SK-MEL-5 (cell line): ENCODE data around the gene TCL1B. TPM values are rescaled to one million over a fixed set of nuclear protein-coding genes. Genes with fewer than 3 reads are reported as not detected.

ENCODE experiments used
- DNase-seq: peaks from one replicate; pipeline ENCODE4 v3.0.0-alpha.2; 2016; ENCODE audit warnings: low read depth, low spot score
- in situ Hi-C: cut with HindIII; loops from 2 replicates; pipeline ENCODE4 v1.10.0; 2016; ENCODE audit warnings: low sequenced_read_pairs, high pct_unique_total_duplicates, low pct_unique_long_range_greater_than_20kb
- polyA plus RNA-seq, 2 experiments: library from polyadenylated mRNA; depleted of rRNA; stranded (reverse); fragments of >200 nt; gene quantifications; 2 replicates each; pipeline ENCODE4 v1.2.3, GENCODE V29; 2015
- total RNA-seq: library from RNA; depleted of rRNA; stranded (reverse); fragments of >200 nt; shearing (Covaris generic); gene quantifications from 2 replicates; pipeline ENCODE4 v1.2.3, GENCODE V29; 2014; rRNA removed

TCL1B gene, protein sequence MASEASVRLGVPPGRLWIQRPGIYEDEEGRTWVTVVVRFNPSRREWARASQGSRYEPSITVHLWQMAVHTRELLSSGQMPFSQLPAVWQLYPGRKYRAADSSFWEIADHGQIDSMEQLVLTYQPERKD
- total RNA-seq: not detected in 2 replicates
- polyA plus RNA-seq (2015; cell fraction: cytosol; rRNA removed): 0.10 TPM in 1 of 2 replicates, not detected in the other
- polyA plus RNA-seq (2015; cell fraction: nucleus; rRNA removed): not detected in 2 replicates

DNA sequence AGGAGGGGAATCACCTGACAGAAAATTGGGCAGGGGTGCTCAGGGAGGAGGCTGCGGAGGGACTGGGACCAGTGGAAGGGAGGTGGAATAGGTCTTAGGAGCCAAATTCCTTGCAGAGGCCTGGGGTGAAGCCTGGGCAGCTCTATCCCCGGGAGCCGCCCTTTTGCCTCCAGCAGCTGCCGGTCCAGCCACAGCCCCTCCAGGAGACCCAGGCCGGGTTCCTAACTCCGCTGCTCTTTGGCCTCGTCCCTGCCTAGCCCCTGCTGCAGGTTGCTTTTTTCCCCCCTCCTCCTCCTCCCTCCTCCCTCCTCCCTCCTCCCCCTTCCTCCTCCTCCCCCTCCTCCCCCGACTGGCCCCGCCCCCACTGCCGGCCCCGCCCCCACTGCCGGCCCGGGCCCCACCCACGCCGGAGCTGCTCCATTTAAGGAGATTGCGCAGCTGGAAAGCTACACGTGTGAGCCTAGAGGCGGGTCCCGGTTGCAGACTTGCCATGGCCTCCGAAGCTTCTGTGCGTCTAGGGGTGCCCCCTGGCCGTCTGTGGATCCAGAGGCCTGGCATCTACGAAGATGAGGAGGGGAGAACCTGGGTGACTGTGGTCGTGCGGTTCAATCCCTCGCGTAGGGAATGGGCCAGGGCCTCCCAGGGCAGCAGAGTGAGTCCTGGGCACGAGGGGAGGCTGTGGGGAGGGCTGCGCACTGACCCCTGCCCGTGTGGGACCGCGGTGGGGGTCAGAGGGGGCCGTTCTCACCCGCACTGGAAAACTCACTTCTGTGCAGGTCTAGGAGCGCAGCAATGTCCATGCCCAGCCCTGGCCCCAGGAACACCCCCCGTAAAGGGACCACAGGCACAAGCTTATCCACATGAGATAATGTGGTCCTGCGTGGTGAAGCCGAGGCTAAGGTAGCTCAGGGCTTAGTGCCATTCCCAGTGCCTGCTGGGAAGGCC is at the start of gene TCL1B:
Gene TCL1B, plus strand, starts transcription at position 449 of the 945 bp plus-strand sequence. Its CDS starts 42 bp downstream, at position 491.
- in situ Hi-C loops: no loop called here
- DNase-seq: no peak

DNA sequence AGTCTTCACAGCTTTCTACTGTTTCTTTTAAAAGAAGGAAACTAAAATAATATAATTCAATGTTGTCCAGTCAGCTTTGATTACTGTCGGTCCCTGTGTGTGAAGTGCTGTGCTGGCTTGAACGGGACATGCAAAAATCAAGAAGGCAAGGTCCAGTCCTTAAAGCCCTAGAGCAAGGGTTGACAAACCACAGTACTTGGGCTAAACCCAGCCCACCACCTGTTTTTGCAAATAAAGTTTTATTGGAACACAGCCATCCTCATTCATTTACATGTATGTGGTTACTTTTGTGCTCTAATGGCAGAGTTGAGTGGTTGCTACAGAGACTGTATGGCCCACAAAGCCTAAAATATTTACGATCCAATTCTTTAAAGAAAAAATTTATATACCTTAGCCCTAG is 41.2 kb upstream of the TCL1B start:
- no peak for DNase-seq
- in situ Hi-C loops: no loop called here

DNA sequence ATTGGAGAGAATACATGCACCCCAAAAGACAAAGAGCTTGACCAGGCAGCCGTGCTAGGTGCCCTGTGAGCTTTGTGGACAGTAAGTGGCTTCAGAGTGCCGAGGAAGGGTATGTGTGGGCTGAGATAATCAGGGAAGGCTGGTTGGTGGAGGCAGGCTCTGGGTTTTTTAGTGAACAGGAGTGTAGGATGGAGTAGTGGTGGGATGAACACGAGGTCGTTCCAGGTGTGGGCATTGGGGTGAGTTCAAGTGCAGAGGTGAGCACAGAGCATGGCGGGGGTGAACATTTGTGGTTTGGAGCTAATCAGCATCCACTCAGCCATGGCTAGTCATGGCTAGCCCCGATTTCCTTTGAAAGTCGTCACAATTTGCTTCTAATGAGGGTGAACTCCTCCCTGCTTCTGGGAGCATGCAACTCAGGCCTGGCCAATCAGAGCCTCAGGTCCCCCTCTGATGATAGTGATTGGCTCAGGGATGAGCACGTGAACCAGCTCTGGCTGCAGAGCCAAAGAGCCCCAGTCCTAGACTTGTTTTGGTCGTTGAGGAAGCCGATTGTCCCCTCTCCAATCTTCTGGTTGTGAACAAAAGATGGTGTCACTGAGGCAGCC is 40.7 kb upstream of the TCL1B start:
- in situ Hi-C loops: no loop called here
- DNase-seq: no peak

DNA sequence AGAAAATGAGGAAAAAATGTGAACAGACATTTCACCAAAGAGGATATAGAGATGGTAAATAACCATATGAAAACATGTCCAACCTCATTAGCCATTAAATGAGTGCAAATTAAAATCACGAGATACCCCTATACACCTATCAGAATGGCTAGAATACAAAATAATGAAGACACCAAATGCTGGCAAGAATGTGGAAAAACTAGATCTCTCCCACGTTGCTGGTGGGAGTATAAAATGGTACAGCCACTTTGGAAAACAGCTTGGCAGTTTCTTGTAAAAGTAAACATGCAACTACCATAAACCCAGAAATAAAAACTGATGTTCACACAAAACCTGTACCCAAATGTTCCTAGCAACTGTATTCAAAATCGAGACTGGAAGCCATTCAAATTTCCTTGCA is 38.3 kb upstream of the TCL1B start:
- in situ Hi-C loops: no loop called here
- no peak for DNase-seq

DNA sequence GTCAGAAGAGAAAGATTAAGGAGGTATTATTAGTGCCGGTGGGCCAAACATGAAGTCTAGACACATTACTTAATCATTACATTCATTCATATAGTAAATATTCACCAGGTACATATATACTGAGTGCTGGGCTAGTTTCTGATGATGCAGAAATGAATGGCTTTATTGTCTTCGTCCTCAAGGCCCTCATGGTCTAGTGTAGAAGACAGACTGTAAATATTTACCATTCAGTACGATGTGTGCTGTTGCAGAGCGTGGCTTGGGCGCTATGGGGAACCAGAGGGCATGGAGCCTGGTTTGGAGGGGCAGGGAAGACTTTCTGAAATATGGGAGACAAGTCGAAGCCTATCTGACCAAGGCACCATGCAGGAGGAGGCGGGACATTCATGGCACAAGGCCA is 37.0 kb upstream of the TCL1B start:
- no peak for DNase-seq
- in situ Hi-C loops: no loop called here

DNA sequence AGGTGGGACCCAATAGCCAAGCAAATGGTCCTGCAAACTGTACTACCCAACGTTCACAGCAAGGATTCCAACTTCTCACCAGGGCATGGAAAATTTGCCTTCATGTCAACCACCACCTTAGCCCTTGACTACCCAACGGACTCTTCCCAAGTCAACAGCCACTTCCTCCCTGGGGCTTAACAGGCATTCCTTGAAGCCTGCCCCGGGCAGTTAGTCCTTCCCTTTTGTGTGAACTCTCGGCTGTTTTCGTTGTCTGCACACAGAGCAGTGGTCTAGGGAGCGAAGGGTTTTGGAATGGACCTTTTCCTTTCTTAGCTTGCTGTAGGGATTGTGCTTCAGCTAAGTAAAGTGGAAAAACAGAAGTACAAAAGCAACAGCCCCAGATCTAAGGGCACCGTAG is 35.2 kb upstream of the TCL1B start:
- in situ Hi-C loops: loop anchor here (25.0 kb wide), 1 partner anchor 89 kb away; no protein-coding TSS in a partner anchor
- DNase-seq: no peak

DNA sequence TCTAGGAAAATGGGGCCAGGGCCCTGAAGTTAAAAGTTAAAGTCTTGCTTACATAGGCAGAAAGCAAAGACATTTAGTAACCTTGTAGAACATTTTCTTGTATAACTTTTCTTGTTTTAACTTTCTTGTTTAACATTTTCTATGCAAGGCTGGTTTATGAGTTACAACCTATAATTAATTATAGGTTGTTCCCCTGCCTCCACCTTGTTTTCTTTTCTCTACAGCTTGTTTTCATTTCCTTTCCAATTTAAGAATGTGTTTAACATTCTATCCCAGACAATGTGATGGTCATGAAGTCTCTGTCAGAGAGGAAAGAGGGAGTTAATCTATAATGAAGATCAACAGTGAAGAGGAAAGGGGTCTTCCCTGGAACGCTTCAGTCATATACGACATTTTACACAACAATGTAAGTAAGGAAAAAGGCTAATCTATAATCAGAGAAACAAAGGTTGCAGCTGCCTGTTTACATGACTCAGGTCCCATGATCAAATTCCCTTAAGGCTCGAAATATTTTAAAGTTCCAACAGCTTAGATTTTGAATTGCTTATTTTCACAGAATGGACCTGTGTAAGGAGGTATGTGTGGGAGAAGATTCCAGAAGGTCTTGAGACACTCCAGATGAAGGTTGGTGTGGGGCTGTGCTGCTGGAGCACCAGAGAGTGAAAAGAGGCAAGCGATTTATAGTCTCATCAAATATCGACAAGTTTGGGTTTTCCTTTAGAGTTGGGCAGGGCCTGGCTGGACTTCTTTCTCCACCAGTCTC is 34.2 kb upstream of the TCL1B start:
- in situ Hi-C loops: loop anchor here (25.0 kb wide), 1 partner anchor 90 kb away; no protein-coding TSS in a partner anchor
- no peak for DNase-seq

DNA sequence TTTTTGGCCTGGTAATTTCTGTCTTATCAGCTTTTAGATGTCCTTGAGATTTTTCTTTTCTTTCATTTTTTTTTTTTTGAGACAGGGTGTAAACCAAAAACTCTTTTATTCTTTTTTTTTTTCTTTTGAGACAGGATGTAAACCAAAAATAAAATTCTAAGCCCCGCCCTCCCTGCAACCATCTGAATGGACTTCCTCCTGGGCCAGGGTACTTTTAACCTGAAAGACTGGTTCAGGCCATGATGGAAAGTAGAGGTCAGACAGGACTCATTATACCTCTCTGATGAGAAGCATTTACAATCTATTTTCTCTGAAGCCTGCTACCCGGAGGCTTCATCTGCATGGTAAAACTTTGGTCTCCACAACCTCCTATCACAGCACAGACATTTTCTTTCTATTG is 33.5 kb upstream of the TCL1B start:
- in situ Hi-C loops: loop anchor here (25.0 kb wide), 1 partner anchor 90 kb away; no protein-coding TSS in a partner anchor
- DNase-seq: no peak

DNA sequence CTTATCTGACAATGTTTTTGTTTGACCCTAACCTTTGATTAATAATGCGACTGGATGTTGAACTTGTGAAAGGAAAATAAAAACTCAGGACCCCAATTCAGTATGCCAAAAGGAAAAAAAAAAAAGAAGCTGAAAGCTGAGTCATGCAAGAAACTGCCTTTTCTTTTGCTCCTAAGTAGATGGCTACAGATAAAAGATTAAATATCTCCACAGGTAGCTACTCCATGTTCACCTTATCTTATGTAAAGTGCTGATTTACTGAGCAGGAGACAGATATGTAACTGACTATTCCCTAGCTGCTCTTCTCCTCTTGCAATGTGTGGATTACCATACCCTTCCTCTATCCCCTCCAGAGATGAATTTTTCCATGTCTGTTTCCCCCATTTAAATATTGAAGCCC is 30.8 kb upstream of the TCL1B start:
- in situ Hi-C loops: loop anchor here (25.0 kb wide), 1 partner anchor 93 kb away; no protein-coding TSS in a partner anchor
- no peak for DNase-seq

DNA sequence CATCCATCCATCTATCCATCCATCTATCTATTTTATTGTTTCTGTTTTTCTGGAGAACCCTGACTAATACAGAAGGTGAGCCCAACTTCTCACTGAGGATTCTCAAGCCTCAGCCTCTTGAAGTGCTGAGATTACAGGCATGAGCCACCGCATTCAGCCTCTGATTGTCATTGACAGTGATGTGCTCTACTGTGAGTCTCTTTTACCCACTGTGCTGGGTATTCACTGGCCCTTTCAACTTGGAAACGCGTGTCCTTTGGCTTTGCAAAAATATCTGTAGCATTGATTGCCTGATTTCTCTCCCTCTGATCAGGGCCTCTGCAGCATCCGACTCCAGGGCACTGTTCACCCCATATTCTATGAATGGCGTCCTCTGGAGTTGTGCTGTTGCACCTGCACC is 29.6 kb upstream of the TCL1B start:
- no peak for DNase-seq
- in situ Hi-C loops: loop anchor here (25.0 kb wide), 1 partner anchor 94 kb away; no protein-coding TSS in a partner anchor

DNA sequence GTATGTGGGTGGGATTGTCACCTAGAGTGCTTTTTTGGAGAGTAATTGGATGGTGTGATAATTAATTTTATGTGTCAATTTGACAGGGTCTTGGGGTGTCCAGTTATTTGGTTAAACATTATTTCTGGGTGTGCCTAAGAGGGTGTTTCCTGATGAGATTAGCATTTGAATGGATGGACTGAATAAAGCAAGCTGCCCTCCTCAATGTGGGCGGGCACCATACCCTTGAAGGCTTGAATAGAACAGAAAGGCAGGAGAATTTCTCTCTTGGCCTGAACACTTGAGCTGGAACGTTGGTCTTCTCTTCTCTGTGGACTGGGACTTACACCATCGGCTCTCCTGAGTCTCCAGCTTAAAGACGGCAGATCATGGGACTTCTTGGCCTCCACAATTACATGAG is 28.8 kb upstream of the TCL1B start:
- in situ Hi-C loops: loop anchor here (25.0 kb wide), 1 partner anchor 95 kb away; no protein-coding TSS in a partner anchor
- no peak for DNase-seq

DNA sequence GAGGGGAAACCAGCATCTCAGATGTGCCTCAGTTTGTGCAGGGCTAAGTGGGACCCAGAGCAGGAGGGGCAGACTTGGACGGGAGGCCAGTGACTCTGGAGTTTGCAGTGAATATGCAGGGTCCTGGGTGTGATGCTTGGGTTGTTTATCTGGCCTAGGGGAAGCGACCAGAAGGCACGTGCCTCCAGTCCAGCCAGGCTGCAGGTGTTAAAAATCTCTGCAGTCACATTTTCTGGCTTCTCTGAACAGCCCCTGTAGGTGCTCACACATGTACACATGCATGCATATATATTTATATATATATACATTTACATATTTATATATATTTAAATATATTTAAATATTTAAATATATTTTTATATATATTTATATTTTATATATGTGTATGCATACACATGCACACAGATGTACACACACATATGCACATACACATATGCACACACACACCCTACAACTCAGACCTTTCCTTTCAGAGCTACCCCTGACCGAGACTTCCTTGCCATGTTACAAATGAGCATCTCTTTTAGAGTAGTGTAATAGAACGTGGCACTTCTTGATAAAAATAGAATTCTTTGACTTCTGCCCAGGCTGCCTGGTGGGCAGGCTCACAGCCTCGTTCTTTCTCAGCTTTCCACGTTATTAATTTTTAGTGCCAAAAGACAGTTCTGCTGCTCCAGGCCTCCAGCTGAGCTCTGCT is 26.8 kb upstream of the TCL1B start:
- DNase-seq: no peak
- in situ Hi-C loops: loop anchor here (25.0 kb wide), 1 partner anchor 97 kb away; no protein-coding TSS in a partner anchor

DNA sequence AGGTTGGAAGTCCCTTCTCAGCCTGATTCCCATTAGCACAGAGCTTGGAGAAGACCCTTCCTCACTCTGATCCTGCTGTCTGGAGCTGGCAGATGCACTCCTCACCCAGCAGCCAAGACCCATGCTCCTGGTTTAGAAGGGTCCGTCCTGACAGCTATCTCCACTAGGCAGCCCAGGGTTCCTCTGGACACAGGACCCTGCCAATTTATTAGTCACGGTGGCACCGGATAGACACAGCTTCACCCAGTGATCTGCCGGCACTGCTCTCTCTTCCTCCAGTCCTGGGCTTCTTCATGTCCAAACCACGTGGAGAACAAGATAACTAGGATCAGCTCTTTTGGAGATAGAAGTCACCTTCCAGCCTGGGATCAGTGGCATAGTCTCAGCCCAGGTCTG is 26.2 kb upstream of the TCL1B start:
- no peak for DNase-seq
- in situ Hi-C loops: loop anchor here (25.0 kb wide), 1 partner anchor 98 kb away; no protein-coding TSS in a partner anchor

DNA sequence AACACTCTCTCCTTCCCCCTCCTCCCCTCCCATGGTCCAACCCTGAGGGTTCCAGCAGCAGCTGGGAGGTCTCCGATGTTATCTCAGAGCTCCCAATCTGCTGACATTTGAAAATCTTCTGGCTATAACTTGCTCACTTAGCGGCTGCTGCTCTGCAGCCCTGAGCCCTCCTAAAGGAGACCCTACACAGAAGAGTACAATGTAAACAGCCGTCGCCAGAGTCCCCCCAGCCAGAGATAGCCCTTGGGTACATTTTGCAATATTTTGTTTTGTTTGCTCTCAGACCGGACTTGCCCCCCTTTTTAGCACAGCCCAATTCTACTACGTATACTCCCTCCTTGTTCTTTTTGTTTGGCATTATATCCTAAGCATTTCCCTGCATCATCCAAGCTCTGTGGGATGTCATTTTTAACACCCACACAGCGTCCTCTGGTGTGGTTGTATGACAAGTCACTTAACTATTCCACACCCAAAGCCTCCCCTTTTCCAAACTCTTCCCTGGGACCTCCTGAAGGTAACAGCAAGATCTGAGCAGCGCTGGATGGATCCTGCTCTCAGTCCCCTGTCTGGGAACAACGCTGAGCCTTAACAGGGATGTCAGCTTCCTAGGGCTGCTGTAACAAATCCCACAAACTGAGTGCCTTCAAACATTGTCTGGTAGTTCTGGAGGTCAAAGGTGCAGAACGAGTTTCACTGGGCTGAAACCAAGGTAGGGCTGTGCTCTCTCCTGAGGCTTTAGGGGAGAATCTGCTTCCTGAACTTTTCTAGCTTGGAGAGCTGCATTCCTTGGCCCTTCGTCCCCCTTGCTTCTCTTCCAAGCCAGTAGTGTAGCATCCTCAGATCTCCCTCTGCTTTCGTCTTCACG is 25.3 kb upstream of the TCL1B start:
- no peak for DNase-seq

DNA sequence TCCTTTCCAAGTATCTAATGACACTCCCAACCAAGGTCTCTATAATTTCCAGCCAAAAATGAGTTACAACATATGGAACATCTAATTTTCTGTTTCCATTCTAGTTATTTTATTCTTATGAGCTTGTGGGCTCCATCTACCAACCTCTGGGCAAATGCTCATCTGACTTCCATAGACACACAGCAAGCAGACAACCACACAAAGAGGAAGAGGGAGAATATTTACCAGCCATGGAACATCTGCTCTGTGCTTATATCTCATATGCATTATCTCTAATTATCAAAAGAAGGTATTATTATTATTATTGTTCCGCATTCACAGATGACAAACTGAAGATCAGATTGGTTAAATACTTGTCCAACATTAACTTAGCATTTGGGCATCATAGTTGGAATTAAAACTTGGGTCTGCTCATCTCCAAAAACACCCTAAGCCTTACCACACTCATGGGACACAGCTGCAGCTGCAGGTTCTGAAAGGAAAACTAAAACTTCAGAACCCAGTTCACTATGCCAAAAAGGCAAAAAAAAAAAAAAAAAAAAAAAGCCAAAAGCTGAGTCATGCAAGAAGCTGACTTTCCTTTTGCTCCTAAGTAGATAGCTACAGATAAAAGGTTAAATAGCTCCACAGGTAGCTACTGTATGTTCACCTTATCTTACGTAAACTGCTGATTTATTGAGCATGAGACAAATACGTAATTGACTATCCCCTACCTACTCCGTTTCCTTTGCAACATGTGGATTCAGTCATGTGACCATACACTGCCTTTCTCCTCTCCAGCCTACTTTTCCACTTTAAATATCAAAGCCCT is 23.6 kb upstream of the TCL1B start:
- in situ Hi-C loops: loop anchor here (25.0 kb wide), 1 partner anchor 100 kb away; no protein-coding TSS in a partner anchor

More for the DNA sequence above, 25.3 kb upstream of the TCL1B start:
- in situ Hi-C loops: loop anchor here (25.0 kb wide), 1 partner anchor 99 kb away; no protein-coding TSS in a partner anchor

More for the DNA sequence above, 23.6 kb upstream of the TCL1B start:
- no peak for DNase-seq
